DND-41 (cell line): ENCODE measurements around the gene ARHGAP1.

Source experiments
- ATAC-seq: fragments of 200-7000 bp; cut with Tn5 transposase; 3 replicates; pipeline ENCODE4 v1.9.1; 2021; ENCODE audit warnings: low read depth; ENCODE audit not compliant: insufficient read depth
- DNase-seq: peaks from one replicate; pipeline ENCODE4 v3.0.0-alpha.2; 2020
- H2AFZ ChIP-seq: 2 replicates; pipeline ENCODE4 v1.6.0; 2012; ENCODE audit warnings: low read depth, low read length
- H3K27ac ChIP-seq: 2 replicates; pipeline ENCODE4 v1.5.1; 2012; ENCODE audit warnings: low read length, inconsistent platforms
- H3K27me3 ChIP-seq: fragments of 200-600 bp; sonication (generic); 2 replicates; pipeline ENCODE4 v1.6.0; 2012; ENCODE audit warnings: low read length, mild to moderate bottlenecking, inconsistent platforms; ENCODE audit not compliant: insufficient read depth, poor library complexity
- H3K36me3 ChIP-seq: 2 replicates; pipeline ENCODE4 v1.5.1; 2012; ENCODE audit warnings: low read length, inconsistent platforms; ENCODE audit not compliant: insufficient read depth
- H3K4me1 ChIP-seq: 2 replicates; pipeline ENCODE4 v1.5.1; 2012; ENCODE audit warnings: mild to moderate bottlenecking, low read length; ENCODE audit not compliant: insufficient read depth
- H3K4me2 ChIP-seq: 2 replicates; pipeline ENCODE4 v1.6.0; 2012; ENCODE audit warnings: mild to moderate bottlenecking, moderate library complexity, low read length, inconsistent platforms; ENCODE audit not compliant: insufficient read depth
- H3K4me3 ChIP-seq, 2 experiments: fragments of 200-600 bp in 1 of 2; shearing (Covaris generic) in 1 of 2; 2 replicates each; pipeline ENCODE4 v1.5.1; 2012 to 2016; ENCODE audit warnings: inconsistent platforms in 2 of 2, low read length in 2 of 2, mild to moderate bottlenecking in 2 of 2, low read depth in 1 of 2, moderate library complexity in 1 of 2
- H3K79me2 ChIP-seq: 2 replicates; pipeline ENCODE4 v1.6.0; 2012; ENCODE audit warnings: low read length, inconsistent platforms; ENCODE audit not compliant: insufficient read depth
- H3K9ac ChIP-seq: 2 replicates; pipeline ENCODE4 v1.6.0; 2012; ENCODE audit warnings: low read depth, mild to moderate bottlenecking, inconsistent platforms, low read length, moderate library complexity
- H3K9me3 ChIP-seq: 2 replicates; pipeline ENCODE4 v1.5.1; 2012; ENCODE audit warnings: low read length, moderate library complexity, mild to moderate bottlenecking, inconsistent platforms; ENCODE audit not compliant: insufficient read depth, severe bottlenecking
- H4K20me1 ChIP-seq: 2 replicates; pipeline ENCODE4 v1.6.0; 2012; ENCODE audit warnings: low read length; ENCODE audit not compliant: insufficient read depth
- EZH2 ChIP-seq: IDR thresholded peaks from 3 replicates; pipeline ENCODE4 v1.6.1; 2012; ENCODE audit warnings: borderline replicate concordance, low read depth, mild to moderate bottlenecking, moderate library complexity, low read length, inconsistent platforms; ENCODE audit not compliant: severe bottlenecking
- TF ChIP-seq, protein P1 (sequence below): IDR thresholded peaks from 2 replicates; pipeline ENCODE4 v1.5.1; 2012; ENCODE audit warnings: borderline replicate concordance, low read length, moderate library complexity, mild to moderate bottlenecking; ENCODE audit not compliant: poor library complexity, severe bottlenecking; ENCODE audit errors: extremely low read depth

ARHGAP1 gene

DNA sequence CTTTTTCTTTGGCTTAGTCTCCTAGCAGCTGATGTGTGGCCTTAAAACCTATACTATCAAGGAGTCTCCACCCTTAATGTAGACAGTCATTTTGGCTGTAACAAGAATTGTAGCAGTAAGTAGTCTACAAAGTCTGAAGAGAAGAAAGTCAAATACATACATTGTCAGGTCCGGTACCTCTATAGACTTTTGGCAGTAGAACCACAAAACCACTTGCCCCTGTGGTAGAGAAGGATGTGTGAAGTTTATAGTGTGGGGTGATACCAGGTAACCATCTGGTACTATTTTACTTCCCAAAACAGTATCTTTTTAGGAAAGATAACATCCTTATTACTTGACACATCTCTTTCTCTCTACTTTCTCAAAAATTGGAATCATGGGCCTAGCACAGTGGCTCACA lies 67.9 kb downstream of the ARHGAP1 start:
- ATAC-seq, result no peak
- peaks cover 52% of the 10 kb centered on the region for H3K36me3 ChIP-seq

DNA sequence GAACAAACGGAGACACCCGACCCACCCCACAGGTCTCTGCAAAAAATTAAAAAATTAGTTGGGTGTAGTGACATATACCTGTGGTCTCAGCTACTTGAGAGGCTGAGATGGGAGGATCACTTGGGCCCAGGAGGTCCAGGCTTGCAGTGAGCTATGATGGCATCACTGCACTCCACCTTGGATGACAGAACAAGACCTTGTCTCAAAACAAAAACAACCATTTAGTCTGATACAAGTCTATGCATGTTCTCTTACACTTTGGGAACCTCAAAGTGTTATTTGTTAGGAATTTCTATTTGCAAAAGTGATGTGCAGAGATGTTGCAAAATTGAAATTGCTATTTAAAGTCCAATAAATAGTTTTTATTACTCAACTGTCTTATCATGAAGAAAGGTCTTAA lies 68.7 kb downstream of the ARHGAP1 start:
- Histone ChIP-seq H3K9ac (no peak overlapping the region), H3K79me2 (peaks cover 39% of the 10 kb centered on the region), H3K27ac (no peak overlapping the region), H3K27me3 (no peaks in the 10 kb centered on the region), H3K36me3 (peaks cover 50% of the 10 kb centered on the region), H3K4me3 (no peak overlapping the region), H4K20me1 (no peaks in the 10 kb centered on the region), H3K4me1 (no peaks in the 10 kb centered on the region), H2AFZ (no peak overlapping the region), H3K4me2 (no peak overlapping the region), H3K9me3 (no peaks in the 10 kb centered on the region)
- ATAC-seq, result no peak
- DNase-seq, result no peak
- no peak for TF ChIP-seq EZH2

More for the DNA sequence above, 67.9 kb downstream of the ARHGAP1 start:
- TF ChIP-seq, protein P1, sequence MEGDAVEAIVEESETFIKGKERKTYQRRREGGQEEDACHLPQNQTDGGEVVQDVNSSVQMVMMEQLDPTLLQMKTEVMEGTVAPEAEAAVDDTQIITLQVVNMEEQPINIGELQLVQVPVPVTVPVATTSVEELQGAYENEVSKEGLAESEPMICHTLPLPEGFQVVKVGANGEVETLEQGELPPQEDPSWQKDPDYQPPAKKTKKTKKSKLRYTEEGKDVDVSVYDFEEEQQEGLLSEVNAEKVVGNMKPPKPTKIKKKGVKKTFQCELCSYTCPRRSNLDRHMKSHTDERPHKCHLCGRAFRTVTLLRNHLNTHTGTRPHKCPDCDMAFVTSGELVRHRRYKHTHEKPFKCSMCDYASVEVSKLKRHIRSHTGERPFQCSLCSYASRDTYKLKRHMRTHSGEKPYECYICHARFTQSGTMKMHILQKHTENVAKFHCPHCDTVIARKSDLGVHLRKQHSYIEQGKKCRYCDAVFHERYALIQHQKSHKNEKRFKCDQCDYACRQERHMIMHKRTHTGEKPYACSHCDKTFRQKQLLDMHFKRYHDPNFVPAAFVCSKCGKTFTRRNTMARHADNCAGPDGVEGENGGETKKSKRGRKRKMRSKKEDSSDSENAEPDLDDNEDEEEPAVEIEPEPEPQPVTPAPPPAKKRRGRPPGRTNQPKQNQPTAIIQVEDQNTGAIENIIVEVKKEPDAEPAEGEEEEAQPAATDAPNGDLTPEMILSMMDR, result no peak
- TF ChIP-seq EZH2, result no peak
- H3K4me3 ChIP-seq, result no peak overlapping the region
- H4K20me1 ChIP-seq, result no peaks in the 10 kb centered on the region
- H3K79me2 ChIP-seq, result peaks cover 37% of the 10 kb centered on the region
- H3K9me3 ChIP-seq, result no peaks in the 10 kb centered on the region
- no peak overlapping the region for H3K4me2 ChIP-seq
- no peak overlapping the region for H2AFZ ChIP-seq
- no peak for DNase-seq
- no peaks in the 10 kb centered on the region for H3K4me1 ChIP-seq
- H3K27ac ChIP-seq, result no peak overlapping the region
- H3K27me3 ChIP-seq, result no peaks in the 10 kb centered on the region
- H3K9ac ChIP-seq, result no peak overlapping the region

DNA sequence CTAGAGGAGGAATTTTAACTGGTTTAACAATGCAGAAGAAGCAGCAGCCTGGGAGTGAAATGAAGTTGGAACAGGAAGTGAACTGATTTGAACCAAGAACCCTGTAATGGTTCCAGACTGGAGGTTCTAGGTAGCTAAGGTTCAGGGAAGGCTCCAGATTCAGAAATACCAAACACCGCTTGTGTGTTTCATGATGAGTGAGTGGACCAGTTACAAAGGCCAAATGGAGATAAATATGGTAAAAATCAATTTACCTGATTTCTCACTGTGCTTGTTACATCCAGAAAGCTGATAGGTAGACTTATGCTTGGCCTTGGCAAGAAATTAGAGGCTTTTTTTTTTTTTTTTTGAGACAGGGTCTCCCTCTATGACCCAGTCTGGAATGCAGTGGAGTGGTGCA lies 70.2 kb downstream of the ARHGAP1 start:
- H3K9ac ChIP-seq, result no peak overlapping the region
- no peak overlapping the region for H2AFZ ChIP-seq
- H3K4me3 ChIP-seq, result no peak overlapping the region
- H3K27ac ChIP-seq, result no peak overlapping the region
- no peak overlapping the region for H3K4me2 ChIP-seq
- H3K27me3 ChIP-seq, result no peaks in the 10 kb centered on the region
- no peaks in the 10 kb centered on the region for H3K4me1 ChIP-seq
- H3K36me3 ChIP-seq, result peaks cover 57% of the 10 kb centered on the region
- ATAC-seq (no peak), DNase-seq (no peak)
- peaks cover 3% of the 10 kb centered on the region; the same call in 1 of the 2 replicates for H4K20me1 ChIP-seq
- TF ChIP-seq, protein P1, result no peak
- no peak for TF ChIP-seq EZH2
- H3K79me2 ChIP-seq, result peaks cover 47% of the 10 kb centered on the region
- H3K9me3 ChIP-seq, result no peaks in the 10 kb centered on the region

DNA sequence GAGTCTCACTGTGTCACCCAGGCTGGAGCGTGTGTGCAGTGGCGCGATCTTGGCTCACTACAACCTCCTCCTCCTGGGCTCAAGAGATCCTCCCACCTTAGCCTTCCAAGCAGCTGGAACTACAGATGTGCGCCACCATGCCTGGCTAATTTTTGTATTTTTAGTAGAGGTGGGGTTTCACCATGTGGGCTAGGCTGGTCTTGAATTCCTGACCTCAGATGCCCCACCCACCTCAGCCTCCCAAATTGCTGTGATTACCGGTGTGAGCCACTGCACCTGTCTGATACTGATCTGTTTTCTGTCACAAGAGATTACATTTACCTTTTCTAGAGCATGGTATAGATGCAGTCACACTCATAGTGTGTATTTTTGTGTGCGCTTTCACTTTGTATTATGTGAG lies 71.5 kb downstream of the ARHGAP1 start:
- TF ChIP-seq, protein P1, result no peak
- no peak for TF ChIP-seq EZH2
- Histone ChIP-seq H3K36me3 (peaks cover 68% of the 10 kb centered on the region), H4K20me1 (peaks cover 9% of the 10 kb centered on the region), H2AFZ (no peak overlapping the region), H3K79me2 (peaks cover 59% of the 10 kb centered on the region), H3K4me3 (no peak overlapping the region), H3K9ac (no peak overlapping the region), H3K4me1 (no peaks in the 10 kb centered on the region), H3K9me3 (no peaks in the 10 kb centered on the region), H3K27me3 (no peaks in the 10 kb centered on the region), H3K27ac (no peak overlapping the region), H3K4me2 (no peak overlapping the region)
- DNase-seq, result no peak
- no peak for ATAC-seq
